Esophagus (tissue), 2 donors: Measurements from ENCODE around the gene NAA10. TPM values are rescaled to one million over a fixed set of nuclear protein-coding genes. Genes with fewer than 3 reads are reported as not detected.

Experiments used
- H3K27ac ChIP-seq, 2 donors: one replicate each; pipeline ENCODE4 v1.5.1; 2013; ENCODE audit warnings: low read depth in 2 of 2, mild to moderate bottlenecking in 2 of 2, inconsistent platforms in 1 of 2, low read length in 1 of 2, moderate library complexity in 1 of 2
- H3K27me3 ChIP-seq, 2 donors: one replicate each; pipeline ENCODE4 v1.6.1; 2013; ENCODE audit warnings: low read length in 2 of 2, control low read depth in 1 of 2, mild to moderate bottlenecking in 1 of 2; ENCODE audit not compliant: insufficient read depth in 2 of 2, control insufficient read depth in 1 of 2
- H3K36me3 ChIP-seq, 2 donors: one replicate each; pipeline ENCODE4 v1.6.1; 2013; ENCODE audit warnings: low read length in 1 of 2; ENCODE audit not compliant: control insufficient read depth in 2 of 2, insufficient read depth in 2 of 2
- H3K4me1 ChIP-seq, 2 donors: one replicate each; pipeline ENCODE4 v1.6.1; 2013; ENCODE audit warnings: low read length in 1 of 2; ENCODE audit not compliant: control insufficient read depth in 2 of 2, insufficient read depth in 2 of 2
- H3K4me3 ChIP-seq, 2 donors: one replicate each; pipeline ENCODE4 v1.5.1; 2013; ENCODE audit warnings: low read length in 2 of 2, mild to moderate bottlenecking in 2 of 2, low read depth in 1 of 2, moderate library complexity in 1 of 2
- H3K9me3 ChIP-seq, 2 donors: one replicate each; pipeline ENCODE4 v1.6.1; 2013; ENCODE audit warnings: mild to moderate bottlenecking in 2 of 2, low read depth in 1 of 2, low read length in 1 of 2, moderate library complexity in 1 of 2; ENCODE audit not compliant: control insufficient read depth in 2 of 2, insufficient read depth in 1 of 2
- WGBS, 2 donors: extraction: QIAGEN DNeasy Blood & Tissue Kit; methylation state at CpG; one replicate each; pipeline ENCODE4 v1.1.7; 2013; 5-methylcytosine and 5-hydroxymethylcytosine counted together
- polyA plus RNA-seq, 2 donors: library from polyadenylated mRNA; stranded (reverse); fragments of 200-250 nt; gene quantifications; one replicate each; pipeline ENCODE4 v1.2.3, GENCODE V29; 2013
- donor health status: healthy with polysubstance abuse.
- donor health status: Bipolar disorder and iron deficiency.

NAA10 gene
- polyA plus RNA-seq, 2 donors, result 86.6 to 104 TPM

DNA sequence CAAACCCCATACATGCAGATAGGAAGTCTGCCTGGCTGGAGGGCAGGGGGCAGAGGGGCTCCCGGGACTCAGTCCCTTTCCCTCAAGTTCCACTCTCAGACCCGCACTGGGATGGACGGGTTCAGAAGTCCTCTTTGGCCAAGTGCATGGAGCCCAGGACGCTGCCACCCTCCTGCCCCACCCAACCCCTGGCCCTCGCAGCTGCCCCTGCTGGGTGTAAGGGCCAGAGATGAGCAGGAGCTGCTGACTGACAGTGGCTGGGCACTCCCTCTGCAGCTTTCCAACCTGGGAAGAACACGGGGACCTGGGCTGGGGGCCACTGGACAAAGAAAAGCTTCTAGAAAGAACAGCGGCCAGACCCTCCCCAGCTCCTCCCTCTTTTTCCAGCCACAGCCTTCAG lies 52.3 kb downstream of the NAA10 start:
- H3K27me3 ChIP-seq, result peaks cover 4 to 13% of the 10 kb centered on the region in 2 donors

GRCh38 chrX:153882086-153882498 lies 52.7 kb downstream of the NAA10 start:
- H3K9me3 ChIP-seq, result no peaks in the 10 kb centered on the region
- no peak overlapping the region for H3K27ac ChIP-seq
- H3K27me3 ChIP-seq, result peaks cover 4 to 13% of the 10 kb centered on the region in 2 donors
- 33 to 41% methylated on average over 7 to 8 of the region's 8 CpGs for WGBS, 2 donors
- H3K4me3 ChIP-seq, result no peak overlapping the region
- H3K36me3 ChIP-seq, result no peaks in the 10 kb centered on the region
- peaks cover 0 to 4% of the 10 kb centered on the region in 2 donors for H3K4me1 ChIP-seq

More for the DNA sequence above, 52.3 kb downstream of the NAA10 start:
- Histone ChIP-seq H3K36me3 (no peaks in the 10 kb centered on the region), H3K4me3 (no peak overlapping the region), H3K27ac (no peak overlapping the region), H3K4me1 (peaks cover 0 to 4% of the 10 kb centered on the region in 2 donors), H3K9me3 (no peaks in the 10 kb centered on the region)
- 44 to 47% methylated on average over 7 of the region's 7 CpGs for WGBS, 2 donors

GRCh38 chrX:153881281-153881680 lies 53.6 kb downstream of the NAA10 start:
- Histone ChIP-seq H3K4me1 (peaks cover 0 to 4% of the 10 kb centered on the region in 2 donors), H3K27me3 (peaks cover 4 to 13% of the 10 kb centered on the region in 2 donors), H3K4me3 (no peak overlapping the region), H3K9me3 (no peaks in the 10 kb centered on the region), H3K27ac (no peak overlapping the region), H3K36me3 (no peaks in the 10 kb centered on the region)
- WGBS, 2 donors, result 68% methylated on average over 7 of the region's 7 CpGs

GRCh38 chrX:153880440-153880815 lies 54.4 kb downstream of the NAA10 start:
- Histone ChIP-seq H3K4me3 (no peak overlapping the region), H3K9me3 (no peaks in the 10 kb centered on the region), H3K36me3 (no peaks in the 10 kb centered on the region), H3K27ac (no peak overlapping the region), H3K27me3 (peaks cover 2 to 13% of the 10 kb centered on the region in 2 donors), H3K4me1 (peaks cover 0 to 3% of the 10 kb centered on the region in 2 donors)
- 27 to 30% methylated on average over 6 of the region's 6 CpGs for WGBS, 2 donors

DNA sequence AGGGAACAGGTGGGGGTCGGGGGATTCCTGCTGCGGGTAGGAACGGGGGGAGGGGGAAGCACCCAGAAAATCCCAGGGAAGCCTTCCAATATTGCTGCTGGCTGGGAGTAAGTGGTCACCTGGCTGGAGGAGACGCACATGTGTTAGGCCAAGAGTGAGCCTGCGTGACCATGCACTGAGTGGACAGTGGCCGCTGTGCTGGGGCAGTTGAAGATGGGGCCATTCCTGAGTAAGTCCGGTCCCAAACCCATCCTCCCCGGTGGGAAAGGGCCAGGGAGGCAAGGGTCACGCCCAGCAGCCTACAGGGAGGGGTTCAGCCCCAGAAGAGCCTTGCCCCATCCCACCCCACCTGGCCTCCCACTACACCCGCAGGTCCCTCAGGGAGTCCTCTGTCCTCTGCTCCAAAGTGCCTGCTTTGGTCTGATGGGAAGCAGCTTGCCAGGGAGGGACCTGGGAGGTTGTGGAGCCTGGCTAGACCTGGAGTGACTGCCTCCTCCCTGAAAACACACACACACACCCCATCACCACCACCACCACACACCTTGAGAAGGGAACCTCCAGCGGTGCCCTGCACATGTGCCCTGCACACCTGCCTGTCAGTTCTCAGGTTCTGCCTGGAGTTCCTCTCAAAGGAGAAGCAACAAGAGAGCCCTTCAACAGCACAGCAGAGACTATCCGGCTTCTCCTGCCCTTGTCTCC lies 54.9 kb downstream of the NAA10 start:
- no peak overlapping the region for H3K4me3 ChIP-seq
- H3K4me1 ChIP-seq, result no peaks in the 10 kb centered on the region
- 60 to 66% methylated on average over 12 of the region's 12 CpGs for WGBS, 2 donors
- no peaks in the 10 kb centered on the region for H3K9me3 ChIP-seq
- H3K36me3 ChIP-seq, result no peaks in the 10 kb centered on the region
- H3K27ac ChIP-seq, result no peak overlapping the region
- H3K27me3 ChIP-seq, result peaks cover 0 to 9% of the 10 kb centered on the region in 2 donors

Other genes starting within 250 kb of the NAA10 start
- gene SLC6A8, start 247.1 kb downstream of the NAA10 start, polyA plus RNA-seq, result 10 to 100 TPM; 33.0 to 41.4 TPM
- gene BCAP31, start 210.7 kb downstream of the NAA10 start, polyA plus RNA-seq, result 100 to 1,000 TPM in 1 of 2 donors, 10 to 100 TPM in 1; 98.8 to 185 TPM
- gene ABCD1, start 210.2 kb downstream of the NAA10 start, polyA plus RNA-seq, result 1 to 10 TPM; 1.8 to 2.9 TPM
- gene PLXNB3, start 170.8 kb downstream of the NAA10 start, polyA plus RNA-seq, result 10 to 100 TPM in 1 of 2 donors, 1 to 10 TPM in 1; 5.1 to 12.4 TPM
- gene SRPK3, start 154.0 kb downstream of the NAA10 start, polyA plus RNA-seq, result under 1 TPM; 0.15 to 0.35 TPM
- gene IDH3G, start 140.7 kb downstream of the NAA10 start, polyA plus RNA-seq, result 10 to 100 TPM; 39.3 to 51.9 TPM
- 100 to 1,000 TPM; 308 to 359 TPM for gene SSR4, start 140.4 kb downstream of the NAA10 start, polyA plus RNA-seq
- gene PDZD4, start 104.5 kb downstream of the NAA10 start, polyA plus RNA-seq, result 1 to 10 TPM; 2.3 to 4.0 TPM
- gene L1CAM, start 48.9 kb downstream of the NAA10 start, polyA plus RNA-seq, result 1 to 10 TPM in 1 of 2 donors, under 1 TPM in 1; 0.88 to 1.4 TPM
- gene AVPR2, start 30.4 kb downstream of the NAA10 start, polyA plus RNA-seq, result under 1 TPM; 0.45 to 0.68 TPM
- gene ARHGAP4, start 8.8 kb downstream of the NAA10 start, polyA plus RNA-seq, result 10 to 100 TPM; 10.6 to 23.4 TPM
- gene RENBP, start 9.6 kb upstream of the NAA10 start, polyA plus RNA-seq, result 1 to 10 TPM; 1.4 to 1.6 TPM
- gene HCFC1, start 36.8 kb upstream of the NAA10 start, polyA plus RNA-seq, result 10 to 100 TPM; 13.0 to 15.9 TPM
- gene TMEM187, start 37.7 kb upstream of the NAA10 start, polyA plus RNA-seq, result 1 to 10 TPM; 2.5 to 3.3 TPM
- gene IRAK1, start 84.9 kb upstream of the NAA10 start, polyA plus RNA-seq, result 10 to 100 TPM; 58.8 to 61.8 TPM
- gene MECP2, start 162.7 kb upstream of the NAA10 start, polyA plus RNA-seq, result 10 to 100 TPM in 1 of 2 donors, 1 to 10 TPM in 1; 9.3 to 13.0 TPM
- not detected for gene OPN1LW, start 209.2 kb upstream of the NAA10 start, polyA plus RNA-seq
- gene OPN1MW, start 247.6 kb upstream of the NAA10 start, polyA plus RNA-seq, result not detected